ENCODE measurements around the gene CTSF.
"Not testable (repeated sequence)": the region's sequence is repeated elsewhere in the genome, so short reads cannot be mapped to it uniquely, and the experiment has no call there.

The CTSF gene

DNA sequence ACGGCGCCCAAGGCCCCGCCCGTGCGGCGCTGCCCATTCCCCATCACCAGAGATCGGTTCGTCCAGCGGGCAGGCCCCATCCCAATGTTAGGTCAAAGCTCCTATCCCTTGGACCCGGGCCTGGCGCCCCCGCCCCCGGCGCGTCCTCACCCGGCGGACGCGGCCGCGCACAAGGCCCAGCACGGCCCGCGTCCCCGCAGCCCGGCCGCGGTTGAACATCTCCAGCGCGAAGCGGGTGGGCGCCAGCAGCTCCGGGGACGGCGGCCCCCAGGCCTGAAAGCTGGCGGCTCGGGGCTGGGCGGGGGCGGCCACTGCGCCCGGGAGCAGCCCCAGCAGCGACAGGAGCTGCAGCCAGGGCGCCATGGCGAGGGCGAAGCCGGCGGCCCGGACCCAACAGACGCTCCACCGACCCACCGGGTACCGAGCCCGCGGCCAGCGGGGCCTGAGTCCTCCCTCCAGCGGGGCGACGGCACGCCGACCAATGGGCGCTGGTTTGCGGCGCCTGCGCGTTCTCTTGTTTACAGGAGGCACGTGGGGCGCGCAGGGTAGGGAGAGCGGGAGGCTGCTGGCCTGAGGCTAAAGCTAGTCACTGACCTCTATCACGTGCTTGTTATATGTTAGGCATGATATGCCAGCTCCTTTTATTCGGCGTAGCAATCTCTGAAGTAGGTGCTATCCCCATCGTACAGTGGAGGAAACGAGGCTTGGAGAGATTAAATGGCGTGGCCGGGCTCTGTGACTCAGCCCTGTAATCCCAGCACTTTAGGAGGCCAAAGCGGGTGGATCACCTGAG is at the start of gene CTSF:
CTSF (minus strand) TSS at position 483 of the 793 bp plus-strand sequence; CDS start at position 363, 120 bp downstream.
- DNase-seq, result peak; percentile 58

- peak; percentile 77 for DNase-seq
Measured at GRCh38 chr11:66617155-66617834, 48.9 kb upstream of the CTSF start.

DNA sequence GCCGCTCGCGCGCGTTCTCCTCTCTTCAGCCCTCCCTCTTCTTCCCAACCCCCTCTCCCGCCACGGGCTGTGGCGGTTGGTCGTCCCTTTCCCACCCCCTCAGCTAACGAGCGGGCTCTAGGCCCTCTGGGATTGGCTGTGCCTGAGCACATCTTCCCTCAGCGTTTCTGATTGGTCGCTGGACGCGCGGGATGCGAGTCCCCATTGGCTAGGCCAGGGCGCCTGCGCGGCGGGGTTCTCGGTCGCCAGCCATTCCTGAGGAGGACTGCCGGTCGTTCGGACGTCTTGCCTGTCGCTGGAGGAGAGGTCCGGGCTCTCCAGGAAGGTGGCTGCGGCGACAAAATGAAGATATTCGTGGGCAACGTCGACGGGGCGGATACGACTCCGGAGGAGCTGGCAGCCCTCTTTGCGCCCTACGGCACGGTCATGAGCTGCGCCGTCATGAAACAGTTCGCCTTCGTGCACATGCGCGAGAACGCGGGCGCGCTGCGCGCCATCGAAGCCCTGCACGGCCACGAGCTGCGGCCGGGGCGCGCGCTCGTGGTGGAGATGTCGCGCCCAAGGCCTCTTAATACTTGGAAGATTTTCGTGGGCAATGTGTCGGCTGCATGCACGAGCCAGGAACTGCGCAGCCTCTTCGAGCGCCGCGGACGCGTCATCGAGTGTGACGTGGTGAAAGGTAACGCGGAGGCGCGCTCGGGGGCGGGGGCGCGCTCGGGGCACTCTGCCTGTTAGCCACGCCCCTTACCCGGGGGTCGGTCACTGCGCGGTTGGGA is 48.2 kb upstream of the CTSF start, which contains the start of gene RBM14:
RBM14 (plus strand) TSS at position 252 of the 776 bp plus-strand sequence; CDS start at position 343, 91 bp downstream.
- peak; percentile 99 for DNase-seq

GRCh38 chr11:66614073-66614472 is 45.7 kb upstream of the CTSF start:
- no peak for DNase-seq

GRCh38 chr11:66612458-66612857 is 44.1 kb upstream of the CTSF start:
- no peak for DNase-seq

GRCh38 chr11:66609721-66610617 is 41.6 kb upstream of the CTSF start:
- no peak for DNase-seq

DNA sequence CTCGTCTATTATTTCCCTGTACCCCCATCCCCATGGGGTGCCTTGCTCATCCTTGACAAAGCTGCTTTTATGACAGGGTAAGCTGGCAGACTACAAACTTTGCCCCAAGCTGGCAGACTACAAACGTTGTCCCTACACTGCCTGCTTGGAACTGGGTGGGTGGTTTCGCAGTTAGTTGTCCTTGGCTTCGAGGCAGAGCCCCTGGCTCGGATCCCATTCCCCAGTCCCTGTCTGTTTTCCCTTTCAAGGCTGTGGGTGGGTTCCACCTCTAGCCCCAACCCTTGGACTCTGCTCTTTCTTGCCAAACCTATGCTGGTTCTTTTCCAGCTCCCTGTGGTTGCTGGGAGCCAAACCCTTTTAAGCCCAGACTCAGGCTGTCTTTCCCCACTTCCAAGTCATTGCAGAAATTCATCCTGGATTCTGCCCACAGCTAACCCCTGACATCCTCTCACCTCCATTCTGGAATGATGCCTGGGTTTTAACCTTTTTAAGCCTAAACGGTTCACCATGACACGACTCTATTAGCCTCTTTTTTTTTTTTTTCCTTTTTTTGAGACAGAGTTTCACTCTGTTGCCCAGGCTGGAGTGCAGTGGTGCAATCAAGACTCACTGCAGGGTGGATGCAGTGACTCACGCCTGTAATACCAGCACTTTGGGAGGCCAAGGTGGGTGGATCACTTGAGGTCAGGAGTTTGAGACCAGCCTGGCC is 38.9 kb upstream of the CTSF start:
- no peak for DNase-seq

DNA sequence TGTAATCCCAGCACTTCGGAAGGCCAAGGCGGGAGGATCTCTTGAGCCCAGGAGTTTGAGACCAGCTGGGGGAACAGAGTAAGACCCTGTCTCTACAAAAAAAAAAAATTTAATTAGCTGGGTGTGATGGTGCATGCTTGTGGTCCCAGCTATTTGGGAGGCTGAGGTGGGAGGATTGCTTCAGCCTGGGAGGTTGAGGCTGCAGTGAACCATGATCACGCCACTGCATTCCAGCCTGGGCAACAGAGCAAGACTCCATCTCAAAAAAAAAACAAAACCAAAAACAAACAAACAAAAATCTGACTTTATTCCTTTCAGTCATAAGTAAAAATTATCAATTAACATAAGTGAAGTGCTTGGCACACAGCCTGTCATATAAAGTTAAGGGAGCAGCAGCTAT is 38.2 kb upstream of the CTSF start:
- DNase-seq, result not testable (repeated sequence)

- no peak for DNase-seq
Measured at GRCh38 chr11:66604155-66604554, 35.7 kb upstream of the CTSF start.

DNA sequence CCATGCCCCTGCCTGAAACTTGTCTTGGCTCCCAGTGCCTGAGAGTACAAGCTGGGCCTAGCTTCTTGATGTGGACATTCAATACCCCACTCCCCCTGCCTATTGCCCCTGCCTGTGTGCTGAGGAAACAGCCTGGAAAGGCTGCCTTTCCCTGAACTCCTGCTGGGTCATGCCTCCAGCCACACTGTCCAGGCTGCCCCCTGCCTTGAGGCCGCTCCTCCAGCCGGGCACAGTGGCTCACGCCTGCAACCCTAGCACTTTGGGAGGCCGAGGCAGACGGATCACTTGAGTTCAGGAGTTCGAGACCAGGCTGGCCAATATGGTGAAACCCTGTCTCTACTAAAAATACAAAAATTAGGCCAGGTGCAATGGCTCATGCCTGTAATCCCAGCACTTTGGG is 34.7 kb upstream of the CTSF start:
- no peak for DNase-seq

GRCh38 chr11:66600631-66601233 is 32.3 kb upstream of the CTSF start:
- DNase-seq, result no peak

GRCh38 chr11:66600219-66600618 is 31.8 kb upstream of the CTSF start:
- no peak for DNase-seq

GRCh38 chr11:66598993-66599392 is 30.6 kb upstream of the CTSF start:
- DNase-seq, result no peak

DNA sequence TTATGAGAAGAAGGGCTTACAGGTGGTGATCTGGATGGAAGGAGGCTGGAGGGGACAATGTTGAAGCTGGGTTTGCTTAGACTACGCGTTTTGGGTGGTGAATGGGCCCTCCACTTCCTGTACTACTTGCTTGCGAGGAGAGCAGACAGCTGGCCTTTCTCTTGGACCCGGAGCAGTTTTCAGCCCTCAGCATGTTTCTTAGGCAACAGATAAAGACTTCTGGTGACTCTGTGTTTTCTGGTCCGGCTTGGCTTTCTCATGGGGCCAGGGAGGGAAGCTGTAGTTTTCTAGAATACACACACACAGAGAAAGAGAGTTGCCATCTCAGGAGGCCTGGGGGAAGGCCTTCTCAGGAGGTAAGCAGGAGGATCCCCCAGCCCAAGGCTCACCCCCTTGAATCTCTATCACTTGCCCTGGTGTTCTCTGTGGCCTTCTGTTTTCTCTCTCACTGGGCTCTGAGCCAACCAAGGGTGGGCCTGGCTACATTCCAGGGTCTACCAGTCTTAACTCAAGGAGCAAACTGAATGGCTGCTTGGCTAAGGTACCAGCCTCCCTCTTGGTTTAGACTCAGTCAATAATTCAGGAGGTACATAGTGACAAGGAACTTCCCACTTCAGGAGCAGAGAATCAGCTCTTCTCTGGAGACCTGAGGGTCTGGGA is 27.0 kb upstream of the CTSF start:
- no peak for DNase-seq

DNA sequence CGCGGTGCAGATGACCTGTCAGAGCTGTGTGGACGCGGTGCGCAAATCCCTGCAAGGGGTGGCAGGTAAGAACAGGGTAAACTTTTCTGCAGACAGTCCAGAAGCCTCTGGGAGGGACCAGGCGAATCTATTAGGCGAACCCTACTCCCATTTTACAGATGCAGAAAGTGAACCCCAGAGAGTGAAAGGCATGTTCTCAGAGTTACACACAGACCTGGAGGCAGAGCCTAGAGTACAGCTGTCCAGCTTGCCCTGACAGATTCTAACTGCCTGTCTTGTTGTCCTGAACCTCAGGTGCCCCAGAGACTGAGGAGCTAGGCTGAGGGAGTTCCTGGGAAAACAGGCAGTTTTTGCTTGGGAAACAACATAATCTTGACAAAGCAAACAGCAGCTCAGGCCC is 25.2 kb upstream of the CTSF start:
- DNase-seq, result no peak

- no peak for DNase-seq
Measured at GRCh38 chr11:66593303-66593635, 24.9 kb upstream of the CTSF start.

- peak; percentile 95 for DNase-seq
Measured at GRCh38 chr11:66592457-66593302, 24.3 kb upstream of the CTSF start, which contains the start of the genes CCDC87 and CCS. CCDC87 (minus strand) TSS chr11:66593063; CDS start chr11:66593015, 48 bp downstream. CCS (plus strand) TSS chr11:66593185; CDS start chr11:66593262, 77 bp downstream.

DNA sequence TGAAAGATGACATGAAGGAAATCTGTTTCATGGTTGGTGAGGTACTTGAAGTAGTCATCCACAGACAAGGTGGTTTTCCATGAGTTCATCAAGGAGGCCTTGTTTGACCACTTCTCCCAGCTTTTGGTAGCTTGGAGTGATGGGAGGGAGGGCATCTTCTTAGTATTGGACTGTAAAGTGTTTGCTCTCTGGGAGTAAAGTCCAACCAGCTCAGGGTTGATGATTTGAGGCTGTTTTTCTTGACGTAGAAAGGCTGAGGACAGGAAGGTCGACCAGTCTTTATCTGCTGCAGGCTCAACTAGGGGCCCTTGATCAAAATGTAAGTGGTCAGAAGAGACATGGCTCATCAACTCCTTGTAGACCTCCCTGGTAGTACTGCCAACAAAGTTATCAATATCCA is 22.8 kb upstream of the CTSF start:
- no peak for DNase-seq

DNA sequence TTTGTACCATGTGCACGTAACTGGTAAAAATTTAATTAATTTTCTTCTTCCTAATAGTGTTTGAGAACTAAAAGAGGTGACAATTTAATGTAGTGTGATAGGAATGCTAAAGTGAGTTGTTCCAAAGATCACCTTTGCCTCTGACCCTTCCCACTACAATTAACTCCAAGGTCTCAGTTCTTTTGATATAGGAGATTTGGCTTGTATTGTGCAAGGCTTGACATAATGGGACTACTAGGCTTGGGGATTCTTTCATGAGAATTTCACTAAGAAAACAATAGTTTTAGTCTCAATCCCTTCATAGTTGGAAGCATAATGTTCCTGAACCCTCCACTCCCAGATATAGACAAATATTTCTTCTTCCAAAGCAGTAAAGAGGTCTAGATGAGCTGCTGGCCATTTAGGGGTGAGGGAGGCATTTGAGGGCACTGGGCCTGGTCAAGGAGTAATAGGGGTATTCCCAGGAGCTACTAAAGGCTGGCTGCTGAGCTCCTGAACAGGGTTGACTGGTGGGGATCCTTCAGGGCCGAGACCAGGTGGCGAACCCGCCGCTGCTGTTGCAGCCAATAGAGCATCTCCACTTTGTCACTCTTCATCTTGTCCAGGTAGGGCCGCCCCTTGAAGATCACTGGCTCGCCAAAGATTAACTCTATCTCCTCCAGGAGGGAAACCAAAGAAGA is 21.7 kb upstream of the CTSF start:
- no peak for DNase-seq
